Measurements from ENCODE around the gene SMOC1.

Gene SMOC1

DNA sequence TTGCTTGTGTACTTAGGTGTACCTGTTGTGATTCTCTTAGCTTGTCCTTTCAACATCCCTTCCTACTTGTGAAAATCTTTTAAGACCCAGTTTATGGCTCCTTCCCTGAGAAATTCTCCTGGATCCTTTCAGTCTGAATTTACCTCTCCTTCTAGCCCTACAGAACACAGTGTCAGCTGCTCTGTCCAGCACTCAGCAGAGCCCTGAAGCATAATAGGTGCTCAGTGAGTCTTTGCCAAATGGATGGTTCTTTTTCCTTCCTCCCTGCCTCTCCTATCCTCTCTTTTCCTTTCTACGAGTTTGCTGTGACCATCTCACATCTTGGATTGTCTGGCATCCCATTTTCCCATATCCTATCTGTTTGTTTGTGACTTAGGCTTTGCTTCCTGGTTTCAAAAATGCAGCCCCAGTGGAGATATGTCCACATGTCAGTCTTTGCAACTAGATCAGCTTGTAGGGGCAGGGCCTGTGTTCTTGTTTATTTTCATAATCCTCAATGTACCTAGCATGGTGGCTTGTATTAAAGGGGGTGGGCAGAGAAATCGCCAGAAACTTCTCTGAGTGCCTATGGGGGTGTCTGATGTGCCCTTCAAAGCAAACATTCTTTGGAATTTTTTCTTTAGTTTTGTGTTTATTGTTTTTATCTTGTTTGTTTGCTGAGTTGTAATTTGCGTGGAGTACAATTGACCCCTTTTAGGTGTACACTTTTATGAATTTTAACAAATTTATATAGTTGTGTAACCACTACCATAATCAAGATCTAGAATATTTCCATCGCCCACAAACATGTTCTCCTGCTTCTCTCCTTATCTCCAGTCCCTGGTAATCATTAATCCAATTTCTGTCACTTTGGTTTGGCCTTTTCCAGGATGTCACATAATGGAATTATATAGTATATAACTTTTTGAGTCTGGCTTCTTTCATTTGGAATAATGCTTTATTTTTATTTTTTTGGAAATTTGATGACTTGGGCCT is 62.8 kb downstream of the SMOC1 start:
- no peak for DNase-seq (ENCODE audit: low spot score)

- no peak for DNase-seq (ENCODE audit: low spot score)
These were observed 64.0 kb downstream of the SMOC1 start for GRCh38 chr14:69943084-69943780.

DNA sequence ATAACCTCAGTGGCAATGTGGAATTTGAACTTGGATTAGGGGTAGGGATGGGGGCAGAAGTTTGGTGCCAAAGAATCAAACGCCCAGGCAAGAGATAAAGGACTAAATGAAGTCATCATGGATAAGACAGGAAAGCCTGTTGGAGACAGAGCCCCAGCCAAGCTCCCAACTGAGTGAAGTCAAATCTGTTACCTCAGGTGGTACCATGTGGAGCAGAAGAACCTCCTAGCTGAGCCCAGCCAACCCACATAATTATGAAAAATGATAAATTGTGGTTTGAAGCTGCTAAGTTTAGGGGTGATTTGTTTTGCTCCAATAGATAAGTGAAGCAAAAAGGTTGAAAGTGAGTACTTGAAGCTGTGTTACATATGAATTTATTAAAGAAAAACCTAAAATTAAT is 66.1 kb downstream of the SMOC1 start:
- no peak for DNase-seq (ENCODE audit: low spot score)

GRCh38 chr14:69945912-69946311 is 66.7 kb downstream of the SMOC1 start:
- DNase-seq (ENCODE audit: low spot score): no peak

GRCh38 chr14:69948351-69948750 is 69.1 kb downstream of the SMOC1 start:
- no peak for DNase-seq (ENCODE audit: low spot score)

DNA sequence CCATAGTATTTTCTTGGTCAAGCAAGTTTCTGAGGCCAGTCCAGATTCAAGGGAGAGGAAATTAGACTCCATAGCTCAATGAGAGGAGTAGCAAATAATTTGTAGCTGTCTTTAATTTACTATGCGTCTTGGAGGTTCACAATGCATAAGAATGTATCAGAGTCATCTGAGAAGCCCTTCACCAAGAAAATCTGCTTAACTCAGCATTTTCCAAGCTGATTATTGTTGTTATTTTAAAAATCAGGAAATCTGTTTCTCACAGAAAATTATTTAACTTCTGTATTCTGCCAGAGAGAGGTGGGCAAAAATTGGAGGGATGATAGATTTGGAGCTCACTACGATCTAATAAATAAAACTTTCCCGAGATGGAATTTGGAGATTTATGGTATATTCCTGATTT is 72.0 kb downstream of the SMOC1 start:
- no peak for DNase-seq (ENCODE audit: low spot score)

DNA sequence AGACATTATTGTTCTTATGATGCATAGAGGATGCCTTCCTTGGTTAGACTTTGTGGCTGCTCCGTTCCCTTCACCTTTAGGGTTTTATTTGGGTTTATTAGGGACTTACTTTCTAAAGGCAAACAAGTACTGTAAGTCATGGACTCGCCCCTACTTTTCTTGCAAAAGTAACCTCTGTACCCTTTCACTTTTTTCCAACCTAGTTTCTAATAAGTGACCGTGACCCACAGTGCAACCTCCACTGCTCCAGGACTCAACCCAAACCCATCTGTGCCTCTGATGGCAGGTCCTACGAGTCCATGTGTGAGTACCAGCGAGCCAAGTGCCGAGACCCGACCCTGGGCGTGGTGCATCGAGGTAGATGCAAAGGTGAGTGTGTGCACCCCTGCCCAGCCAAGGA is 72.7 kb downstream of the SMOC1 start:
- DNase-seq (ENCODE audit: low spot score): no peak

DNA sequence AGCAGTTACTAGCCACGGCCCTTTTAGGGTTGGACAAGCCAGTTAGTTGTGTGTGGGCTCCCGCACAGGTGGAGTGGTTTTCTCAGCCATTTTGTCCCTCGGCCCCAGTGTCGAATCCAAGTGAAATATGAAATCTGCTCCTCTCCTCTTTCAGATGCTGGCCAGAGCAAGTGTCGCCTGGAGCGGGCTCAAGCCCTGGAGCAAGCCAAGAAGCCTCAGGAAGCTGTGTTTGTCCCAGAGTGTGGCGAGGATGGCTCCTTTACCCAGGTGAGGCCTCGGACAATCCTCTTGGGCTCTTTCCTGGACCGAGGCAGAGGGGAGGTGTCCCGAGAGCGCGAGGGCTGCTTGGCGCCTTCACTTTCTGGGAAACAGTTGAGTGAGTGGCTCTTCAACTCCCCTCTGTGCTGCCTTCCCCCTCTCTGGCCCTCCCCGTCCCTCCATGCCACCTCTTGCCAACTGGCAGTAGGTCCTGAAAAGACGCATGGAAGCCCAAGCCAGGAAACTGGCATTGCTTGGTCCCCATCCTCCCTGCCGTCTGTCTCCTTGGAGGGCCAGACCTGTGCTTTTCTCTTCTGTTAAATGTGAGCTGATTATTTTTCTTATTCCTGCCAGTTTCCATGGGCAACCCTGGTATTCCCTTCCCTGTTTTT is 74.2 kb downstream of the SMOC1 start:
- peak; percentile 97 for DNase-seq (ENCODE audit: low spot score)

DNA sequence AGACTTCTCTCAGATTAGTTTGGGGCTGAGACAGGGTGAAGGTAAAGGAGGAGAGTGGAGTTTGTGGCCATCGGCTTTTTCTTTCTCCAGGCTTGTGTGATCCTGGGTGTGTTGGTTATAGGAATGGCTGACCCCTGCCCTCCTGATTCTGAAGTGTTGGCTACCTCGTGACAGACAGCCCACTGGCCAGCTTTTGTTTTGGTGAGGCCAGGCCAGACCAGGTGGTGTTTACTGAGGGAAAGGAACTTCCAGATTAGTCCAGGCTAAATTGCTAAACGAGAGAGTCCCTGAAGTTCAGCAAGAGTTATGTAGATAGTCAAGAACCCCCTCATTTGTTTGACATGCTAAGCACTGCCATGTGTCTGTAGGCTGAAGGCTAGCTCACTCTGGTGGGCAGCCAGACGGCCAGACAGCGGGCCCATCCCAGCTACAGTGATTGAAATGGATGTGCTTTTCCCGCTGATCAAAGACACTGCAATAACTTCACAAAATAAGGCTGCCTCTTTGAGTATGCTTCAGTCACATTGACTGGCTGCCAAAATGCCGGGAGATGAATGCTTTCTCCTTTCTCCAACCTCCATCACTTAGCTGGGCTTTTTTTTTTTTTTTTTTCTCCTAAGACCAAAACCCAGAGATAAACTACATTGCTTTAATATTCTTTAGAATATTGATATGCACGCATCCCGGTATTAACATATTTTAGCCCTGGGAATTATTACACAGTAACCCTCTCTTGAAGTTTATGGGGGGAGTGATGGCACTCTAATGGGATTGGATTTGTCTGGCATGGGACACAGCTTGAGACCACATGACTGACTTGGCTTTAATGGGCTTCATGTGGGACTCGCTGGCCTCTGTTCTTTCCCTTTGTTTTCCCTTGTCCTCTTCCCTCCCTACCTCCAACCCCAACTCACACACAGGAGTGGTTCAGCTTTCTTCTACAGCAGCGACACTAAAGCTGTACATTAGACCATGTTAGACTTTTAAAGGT is 76.9 kb downstream of the SMOC1 start:
- DNase-seq (ENCODE audit: low spot score): no peak

DNA sequence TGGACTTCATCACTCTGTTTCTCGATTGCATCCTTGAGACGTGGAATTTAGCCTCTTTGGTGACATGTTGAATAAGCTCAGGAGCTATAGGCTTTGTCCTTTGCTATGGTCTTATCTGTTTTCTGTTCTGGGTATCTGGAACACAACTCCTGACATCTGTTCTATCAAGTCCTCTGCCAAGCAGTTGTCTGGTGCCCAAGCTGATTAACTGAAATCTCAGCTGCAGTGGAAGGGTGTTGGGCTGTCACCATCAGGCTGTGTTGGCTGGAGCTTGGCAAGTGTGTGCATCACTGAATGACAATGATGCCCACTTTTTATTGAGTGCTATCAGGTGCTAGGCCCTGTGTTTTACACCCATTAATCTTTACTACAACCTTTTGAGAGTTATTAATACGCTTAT is 77.8 kb downstream of the SMOC1 start:
- DNase-seq (ENCODE audit: low spot score): no peak

- no peak for DNase-seq (ENCODE audit: low spot score)
These were observed 78.8 kb downstream of the SMOC1 start for GRCh38 chr14:69957986-69958385.

DNA sequence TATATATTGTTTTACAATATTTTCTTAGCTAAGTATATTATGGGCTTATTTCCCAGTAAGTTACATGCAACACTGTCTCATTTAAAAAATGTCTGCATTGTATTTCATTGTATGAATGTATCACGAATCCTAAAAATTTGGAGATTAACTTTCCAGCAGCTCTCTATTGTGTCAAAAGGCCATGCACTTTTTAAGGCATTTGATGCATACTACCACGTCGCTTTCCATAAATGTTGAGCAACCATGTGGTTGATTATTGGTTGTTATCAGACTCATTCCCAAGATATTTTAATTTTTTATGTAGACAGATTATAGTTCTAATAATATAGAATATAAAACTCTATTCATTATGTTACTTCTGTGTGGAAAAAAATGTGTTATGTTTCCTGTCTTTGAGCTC is 79.9 kb downstream of the SMOC1 start:
- DNase-seq (ENCODE audit: low spot score): no peak

GRCh38 chr14:69960296-69960695 is 81.1 kb downstream of the SMOC1 start:
- no peak for DNase-seq (ENCODE audit: low spot score)

GRCh38 chr14:69963966-69964365 is 84.8 kb downstream of the SMOC1 start:
- no peak for DNase-seq (ENCODE audit: low spot score)

- DNase-seq (ENCODE audit: low spot score): no peak
These were observed 85.6 kb downstream of the SMOC1 start for GRCh38 chr14:69964841-69965240.

GRCh38 chr14:69968132-69968531 is 88.9 kb downstream of the SMOC1 start:
- DNase-seq (ENCODE audit: low spot score): no peak

- DNase-seq (ENCODE audit: low spot score): no peak
These were observed 89.5 kb downstream of the SMOC1 start for GRCh38 chr14:69968681-69969080.

DNA sequence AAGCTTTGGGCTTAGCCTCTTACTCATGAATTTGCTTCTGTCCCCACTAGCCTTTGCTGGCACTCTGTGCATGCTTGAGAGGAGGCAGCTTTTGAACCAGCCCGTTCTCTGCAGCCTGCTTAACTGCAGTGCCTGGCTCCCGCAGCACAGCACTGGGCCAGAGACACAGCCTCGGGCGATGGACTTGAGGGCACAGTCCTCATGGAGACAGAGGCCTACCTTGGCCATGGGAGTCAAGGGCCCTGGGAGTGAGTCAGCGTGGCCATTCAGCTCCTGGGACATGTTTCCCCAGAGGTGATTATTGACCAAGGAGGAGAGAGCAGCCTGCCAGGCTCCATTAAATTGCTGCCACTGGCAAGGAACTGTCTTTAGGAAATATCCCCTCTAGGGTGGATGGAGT is 93.5 kb downstream of the SMOC1 start:
- no peak for DNase-seq (ENCODE audit: low spot score)

GRCh38 chr14:69973846-69974245 is 94.6 kb downstream of the SMOC1 start:
- DNase-seq (ENCODE audit: low spot score): no peak

DNA sequence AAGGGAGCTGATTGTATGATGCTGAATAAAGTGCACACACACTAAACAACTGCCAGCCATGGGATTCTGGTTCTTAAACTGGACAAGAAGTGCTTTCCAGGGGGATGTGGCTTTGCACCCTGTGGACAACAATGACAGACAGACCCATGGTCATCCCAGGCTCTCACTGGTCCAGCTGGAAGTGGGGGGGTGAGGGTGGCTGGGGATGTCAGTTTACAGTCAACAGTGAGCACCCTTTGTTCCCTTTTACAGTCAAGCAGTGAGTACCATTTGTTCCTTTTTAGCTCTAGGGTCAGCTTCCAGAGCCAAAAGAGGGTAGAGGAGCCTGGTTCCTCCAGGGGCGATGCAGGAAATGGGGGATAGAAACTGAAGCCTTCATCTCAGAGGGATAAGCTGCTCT is 100.7 kb downstream of the SMOC1 start:
- no peak for DNase-seq (ENCODE audit: low spot score)

All from cerebellar cortex (tissue), 1 donor.